Stimulated activated CD4-positive, alpha-beta T cell treated with anti-CD3 and anti-CD28 coated beads, Interleukin-4, amount 100 ng/mL, for 24 hours (primary cell): Measurements from ENCODE around the gene RCSD1.

ENCODE experiments used
- DNase-seq: peaks from one replicate; pipeline ENCODE4 v3.0.0-alpha.2; 2020

Gene RCSD1

DNA sequence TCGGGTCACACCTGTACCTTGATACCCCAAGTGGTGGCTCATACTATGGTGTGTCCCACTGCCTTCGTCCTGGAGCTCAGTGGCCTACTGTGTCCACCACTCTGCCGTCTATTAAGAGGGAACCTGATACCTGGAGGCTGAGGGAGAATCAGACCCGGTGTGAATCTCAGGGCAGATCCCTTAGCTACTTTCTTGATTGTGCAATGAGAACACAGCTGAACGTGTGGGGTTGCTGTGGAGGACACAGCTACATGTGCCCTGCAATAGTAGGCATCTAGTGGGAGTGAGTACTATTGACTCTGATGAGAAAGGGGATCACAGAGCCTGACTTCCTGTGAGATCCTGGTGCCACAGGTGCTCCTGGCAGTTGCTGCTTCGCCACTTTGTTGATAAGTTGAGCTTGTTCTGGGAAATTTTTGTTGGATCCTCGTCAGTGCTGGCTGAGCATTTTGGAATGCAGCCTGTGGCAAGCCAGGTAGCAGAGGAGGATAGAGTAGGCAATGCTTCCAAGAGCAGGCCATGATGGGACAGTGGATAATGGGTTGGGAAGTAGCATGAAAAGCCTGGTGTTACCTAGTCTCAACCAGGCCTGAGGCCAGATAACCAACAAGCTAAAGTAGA lies 63.5 kb downstream of the RCSD1 start:
- no peak for DNase-seq

DNA sequence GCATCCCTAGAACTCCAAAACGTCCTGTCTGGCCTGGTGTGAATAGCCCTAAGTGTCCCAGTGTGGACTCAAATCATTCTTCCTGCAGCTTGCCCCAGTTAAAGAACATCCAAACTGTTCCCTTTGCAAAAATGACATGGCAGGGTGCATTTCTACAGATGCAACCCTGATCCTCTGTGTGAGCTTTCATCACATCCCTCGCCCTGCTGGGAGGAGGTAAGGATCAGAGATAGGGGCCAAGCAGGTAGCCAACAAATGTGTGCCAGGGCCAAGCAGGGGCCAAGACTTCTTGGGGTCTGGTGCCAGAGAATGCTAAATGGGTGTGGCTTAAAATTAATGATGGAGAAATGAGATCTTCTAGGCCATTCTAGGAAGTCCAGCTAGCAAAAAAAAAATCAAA lies 64.7 kb downstream of the RCSD1 start:
- no peak for DNase-seq

DNA sequence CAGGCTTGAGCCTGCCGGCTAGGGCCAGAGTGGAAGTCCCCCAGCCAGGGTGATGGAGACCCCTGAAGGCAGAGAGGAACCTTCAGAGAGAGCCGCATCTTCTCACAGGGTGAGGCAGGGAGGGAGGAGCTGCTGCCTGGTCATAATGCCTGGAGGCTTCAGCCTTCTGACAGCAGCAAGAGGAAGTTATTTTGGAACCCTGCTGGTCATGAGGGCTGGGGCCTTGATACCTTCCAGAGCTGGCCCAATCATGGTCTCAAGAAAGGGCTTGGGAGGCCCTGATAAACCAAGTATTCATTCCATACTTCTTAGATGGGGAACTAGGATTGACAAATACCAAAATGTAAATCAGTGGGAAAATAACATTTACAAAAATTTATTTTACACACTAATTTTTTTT lies 65.1 kb downstream of the RCSD1 start:
- DNase-seq = no peak

- DNase-seq = no peak
These were observed 65.9 kb downstream of the RCSD1 start for GRCh38 chr1:167695756-167696561.

DNA sequence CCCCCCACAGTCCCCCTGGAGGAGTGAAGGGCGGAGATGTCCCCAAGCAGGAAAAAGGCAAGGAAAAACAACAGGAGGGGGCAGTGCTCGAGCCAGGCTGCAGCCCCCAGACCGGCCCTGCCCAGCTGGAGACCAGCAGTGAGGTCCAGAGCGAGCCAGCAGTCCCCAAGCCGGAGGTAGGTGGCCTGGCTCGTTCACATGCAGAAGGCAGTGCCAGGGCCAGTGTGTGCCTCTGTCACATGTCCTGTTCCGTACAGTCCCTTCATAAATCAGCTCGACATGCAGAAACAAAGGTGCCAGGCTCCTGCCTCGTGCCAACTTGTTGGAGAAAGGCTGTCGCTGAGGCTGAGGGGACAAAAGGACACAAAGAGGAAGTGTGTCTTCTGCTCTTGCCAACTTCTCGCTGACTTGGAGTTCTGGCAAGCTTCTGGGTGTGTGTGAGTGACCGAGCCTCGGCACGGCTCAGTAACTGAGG lies 67.7 kb downstream of the RCSD1 start:
- no peak for DNase-seq

- no peak for DNase-seq
These were observed 68.3 kb downstream of the RCSD1 start for GRCh38 chr1:167698313-167698712.

GRCh38 chr1:167701510-167701909 lies 71.5 kb downstream of the RCSD1 start:
- DNase-seq = no peak

GRCh38 chr1:167703557-167703956 lies 73.5 kb downstream of the RCSD1 start:
- DNase-seq = no peak

- no peak for DNase-seq
These were observed 74.7 kb downstream of the RCSD1 start for GRCh38 chr1:167704715-167705114.

GRCh38 chr1:167705250-167705649 lies 75.2 kb downstream of the RCSD1 start:
- no peak for DNase-seq

- no peak for DNase-seq
These were observed 76.3 kb downstream of the RCSD1 start for GRCh38 chr1:167706363-167706762.

GRCh38 chr1:167706931-167707877 lies 77.2 kb downstream of the RCSD1 start:
- no peak for DNase-seq

DNA sequence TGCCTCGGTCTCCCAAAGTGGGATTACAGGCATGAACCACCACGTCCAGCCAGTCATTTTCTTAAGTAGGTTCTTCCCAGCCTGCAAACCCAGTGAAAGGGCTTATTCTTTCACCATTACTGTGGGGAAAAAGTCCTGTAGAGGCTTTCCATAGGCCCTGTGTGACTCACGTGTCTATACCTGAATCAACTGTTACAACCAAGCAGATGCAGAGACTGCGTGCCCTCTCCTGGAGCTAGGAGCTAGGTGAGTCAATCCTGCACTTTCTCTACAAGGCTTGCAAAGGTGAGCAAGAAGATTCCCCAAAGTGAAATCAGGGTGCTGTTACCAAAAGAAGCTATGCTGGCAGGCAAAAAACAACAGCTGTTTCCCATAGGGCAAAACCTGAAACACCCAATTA lies 77.9 kb downstream of the RCSD1 start:
- DNase-seq = no peak

DNA sequence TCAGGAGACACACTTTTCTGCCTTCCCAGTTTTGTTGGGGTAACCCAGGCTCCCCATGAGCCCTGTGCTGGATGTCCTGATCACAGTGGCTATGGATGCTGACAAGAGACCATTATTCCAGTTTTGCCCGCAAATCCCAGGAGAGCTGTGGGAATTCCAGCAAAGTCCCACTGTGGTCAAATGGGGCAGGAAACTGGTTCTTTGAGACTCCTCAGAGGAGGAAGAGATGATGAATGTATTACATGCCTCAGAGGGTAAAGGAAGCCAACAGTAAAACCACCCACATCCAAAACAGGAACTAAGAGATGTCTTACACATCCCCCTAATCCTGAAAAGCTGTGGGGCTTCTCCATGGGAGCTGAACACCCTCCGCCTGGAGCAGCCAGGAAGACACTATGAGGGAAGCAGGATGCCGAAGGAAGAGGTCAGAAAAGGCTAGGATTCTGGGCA lies 78.9 kb downstream of the RCSD1 start:
- no peak for DNase-seq

DNA sequence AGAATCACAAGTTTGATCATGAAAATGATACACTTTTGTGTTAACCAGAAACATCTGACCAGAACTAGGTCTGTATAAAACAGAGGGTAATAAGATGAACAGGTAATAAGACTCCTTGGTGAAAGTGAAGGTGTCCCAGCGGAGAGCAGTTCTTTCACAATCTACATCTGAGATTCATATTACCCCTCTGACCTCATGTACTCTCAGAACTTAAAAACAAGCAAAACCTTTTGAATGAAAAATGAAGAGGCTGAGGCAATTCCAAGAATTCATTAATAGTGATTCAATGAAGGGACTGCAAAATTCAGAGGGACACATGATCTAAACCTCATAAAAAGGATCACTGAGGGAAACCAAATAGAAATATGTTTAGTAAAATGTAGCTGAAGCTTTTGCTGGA lies 80.8 kb downstream of the RCSD1 start:
- DNase-seq = no peak

DNA sequence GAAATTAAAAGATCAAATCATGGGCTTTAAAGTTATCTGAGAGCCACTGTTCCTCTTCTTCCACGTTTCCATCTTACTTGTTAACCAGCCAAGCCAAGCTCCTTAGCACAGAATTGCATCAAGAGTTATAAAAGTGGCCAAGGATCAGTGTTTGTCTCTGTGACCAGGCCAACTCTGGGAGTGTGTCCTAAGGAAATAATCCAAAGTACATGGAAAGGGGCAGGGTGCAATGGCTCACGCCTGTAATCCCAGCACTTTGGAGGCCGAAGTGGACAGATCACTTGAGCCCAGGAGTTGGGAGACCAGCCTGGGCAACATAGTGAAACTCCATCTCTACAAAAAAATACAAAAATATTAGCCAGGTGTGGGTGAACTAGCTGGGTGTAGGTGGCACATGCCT lies 81.8 kb downstream of the RCSD1 start:
- no peak for DNase-seq

DNA sequence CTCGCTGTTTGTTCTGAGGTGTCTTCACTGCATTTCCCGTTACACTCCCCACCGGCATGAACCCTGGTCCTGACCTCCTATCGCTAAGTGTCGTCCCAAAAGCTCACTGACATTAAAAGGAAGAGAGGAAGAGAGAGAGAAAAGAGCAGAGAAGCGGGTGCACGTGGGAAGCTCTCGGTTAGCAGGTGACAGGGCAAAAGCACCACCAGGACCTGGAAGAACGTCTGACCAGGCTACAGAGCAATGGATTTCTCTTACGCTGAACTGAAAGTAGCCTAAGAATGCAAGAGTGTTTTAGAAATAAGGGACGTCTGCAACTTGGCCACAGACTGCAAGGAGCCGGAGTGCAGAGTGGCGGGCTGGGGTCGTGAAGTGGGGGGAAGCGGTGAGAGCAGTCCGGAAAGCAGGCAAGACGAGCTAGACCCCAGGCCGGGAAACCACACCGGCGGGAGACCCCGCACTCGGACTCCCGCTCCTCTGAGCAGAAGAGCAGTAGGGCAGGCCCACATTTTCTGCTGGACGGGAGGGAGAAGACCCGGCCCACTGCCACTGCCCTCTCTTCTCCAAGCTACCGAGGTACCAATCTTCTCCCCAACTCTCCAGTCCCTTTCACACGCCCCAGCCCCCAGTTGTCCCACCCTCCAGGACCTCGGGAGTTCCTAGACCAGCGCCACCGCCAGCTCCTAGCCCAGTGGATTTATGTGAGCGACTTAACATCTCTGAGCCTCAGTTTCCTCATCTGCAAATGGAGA lies 83.5 kb downstream of the RCSD1 start:
- peak; percentile 14 for DNase-seq

DNA sequence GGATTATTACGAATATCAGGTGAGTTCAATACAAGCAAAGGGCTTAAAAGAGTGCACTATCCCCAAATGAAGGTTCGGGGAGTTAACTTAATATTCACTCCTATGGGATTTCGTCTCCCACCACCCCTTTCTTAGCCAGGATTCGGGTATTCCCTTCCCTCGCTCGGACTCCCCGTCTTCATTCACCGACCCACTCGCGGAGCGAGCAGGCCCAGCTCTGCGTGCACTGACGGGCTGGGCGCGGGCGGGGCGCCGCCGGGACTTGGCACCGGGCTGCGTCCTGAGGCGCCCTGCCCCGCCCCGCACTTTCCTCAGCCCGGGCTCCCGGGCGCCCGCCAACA lies 84.0 kb downstream of the RCSD1 start:
- peak; percentile 80 for DNase-seq

DNA sequence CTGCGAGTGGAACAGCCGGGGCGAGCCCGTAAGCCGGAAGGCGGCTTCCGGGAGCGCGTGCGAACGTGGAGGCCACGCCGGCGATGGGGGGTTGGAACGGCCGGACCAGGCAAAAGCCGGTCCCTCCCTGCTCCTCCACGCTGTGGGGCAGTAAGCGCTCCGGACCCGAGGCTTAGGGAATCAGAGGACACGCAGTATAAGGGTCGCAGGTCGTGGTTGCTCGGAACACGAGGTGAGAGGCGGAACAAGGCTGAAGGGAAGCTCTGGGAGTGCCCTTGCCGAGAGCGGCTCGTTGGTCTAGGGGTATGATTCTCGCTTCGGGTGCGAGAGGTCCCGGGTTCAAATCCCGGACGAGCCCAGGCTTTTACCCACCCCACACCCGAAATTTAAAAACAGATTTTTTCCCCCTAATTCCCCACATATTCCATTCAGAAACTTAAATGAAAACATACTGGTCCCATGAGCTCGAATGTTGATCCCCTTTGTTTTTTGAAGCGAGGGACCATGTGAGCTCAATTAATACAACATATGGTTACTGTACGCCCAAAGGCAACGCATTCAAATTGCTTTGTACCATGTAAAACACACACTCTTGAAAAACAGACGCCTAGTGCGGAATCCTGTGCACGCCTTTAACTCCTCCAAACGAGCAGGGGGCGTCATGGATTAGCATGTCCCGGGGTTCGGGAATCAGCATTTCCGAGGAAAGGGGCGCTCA lies 84.6 kb downstream of the RCSD1 start:
- DNase-seq = peak; percentile 93

GRCh38 chr1:167715157-167715999 lies 85.3 kb downstream of the RCSD1 start:
- DNase-seq = peak; percentile 90

GRCh38 chr1:167716000-167716271 lies 85.9 kb downstream of the RCSD1 start:
- no peak for DNase-seq
